Esophagus muscularis mucosa (tissue), 4 donors: Measurements from ENCODE around the gene SLC35F2. TPM values are rescaled to one million over a fixed set of nuclear protein-coding genes. Genes with fewer than 3 reads are reported as not detected.

ENCODE experiments used
- DNase-seq: peaks from one replicate; pipeline ENCODE4 v3.0.0-alpha.2; 2017; ENCODE audit errors: extremely low spot score
- H3K27ac ChIP-seq, 4 donors: fragments of 200-600 bp; sonication (generic); replicated peaks in 1 of 4; 1 replicate in 3 of 4; 2 replicates in 1 of 4; pipeline ENCODE4 v1.5.1; 2016 to 2019; ENCODE audit warnings: mild to moderate bottlenecking in 1 of 4
- H3K27me3 ChIP-seq, 4 donors: fragments of 200-600 bp; sonication (generic); one replicate each; pipeline versions ENCODE4 v1.5.1 to v1.6.0; 2016 to 2019
- H3K36me3 ChIP-seq, 4 donors: fragments of 200-600 bp; sonication (generic); one replicate each; pipeline ENCODE4 v1.5.1; 2016 to 2019
- H3K4me1 ChIP-seq, 4 donors: fragments of 200-600 bp; sonication (generic); one replicate each; pipeline ENCODE4 v1.5.1; 2016 to 2019
- H3K4me3 ChIP-seq, 4 donors: fragments of 200-600 bp; sonication (generic); 1 replicate in 2 of 4; 2 replicates in 2 of 4; pipeline ENCODE4 v1.5.1; 2016 to 2019; ENCODE audit warnings: mild to moderate bottlenecking in 4 of 4, moderate library complexity in 1 of 4
- H3K9me3 ChIP-seq, 4 donors: fragments of 200-600 bp; sonication (generic); 1 replicate in 3 of 4; 2 replicates in 1 of 4; pipeline ENCODE4 v1.5.1; 2016 to 2019
- CTCF ChIP-seq, 3 experiments: fragments of 200-600 bp in 2 of 3; fragments of 450-650 bp in 1 of 3; sonication (generic) in 2 of 3; IDR thresholded peaks; one replicate each; pipeline ENCODE4 v1.5.1; 2017 to 2019; ENCODE audit warnings: antibody characterized with exemption in 3 of 3, mild to moderate bottlenecking in 2 of 3, moderate library complexity in 1 of 3
- EP300 ChIP-seq: sonication (generic); formaldehyde crosslinking; IDR thresholded peaks from one replicate; pipeline ENCODE4 v1.6.1; 2017; ENCODE audit warnings: antibody characterized with exemption
- POLR2A ChIP-seq: fragments of 450-650 bp; IDR thresholded peaks from one replicate; pipeline ENCODE4 v1.6.1; 2017; ENCODE audit warnings: antibody characterized with exemption, moderate library complexity, mild to moderate bottlenecking, low read depth
- POLR2AphosphoS5 ChIP-seq, 2 donors: sonication (generic); formaldehyde crosslinking; IDR thresholded peaks; one replicate each; pipeline ENCODE4 v1.6.1; 2017; ENCODE audit warnings: antibody characterized with exemption in 2 of 2
- WGBS: methylation state at CpG from one replicate; pipeline ENCODE4 v1.1.5; 2018; 5-methylcytosine and 5-hydroxymethylcytosine counted together
- intact Hi-C: fragments of 100-400 bp; cut with DNase I; formaldehyde crosslinking; loops from one replicate; pipeline ENCODE4 v1.15.1; 2023
- total RNA-seq, 4 donors: library from RNA; depleted of rRNA; stranded (reverse); fragments of >200 nt; gene quantifications; one replicate each; pipeline versions ENCODE4 v1.1.0 to v1.2.1, GENCODE V29; 2016

Gene SLC35F2
- total RNA-seq, 4 donors from 2014 or later: 2.1 to 4.1 (median 3.9) TPM

DNA sequence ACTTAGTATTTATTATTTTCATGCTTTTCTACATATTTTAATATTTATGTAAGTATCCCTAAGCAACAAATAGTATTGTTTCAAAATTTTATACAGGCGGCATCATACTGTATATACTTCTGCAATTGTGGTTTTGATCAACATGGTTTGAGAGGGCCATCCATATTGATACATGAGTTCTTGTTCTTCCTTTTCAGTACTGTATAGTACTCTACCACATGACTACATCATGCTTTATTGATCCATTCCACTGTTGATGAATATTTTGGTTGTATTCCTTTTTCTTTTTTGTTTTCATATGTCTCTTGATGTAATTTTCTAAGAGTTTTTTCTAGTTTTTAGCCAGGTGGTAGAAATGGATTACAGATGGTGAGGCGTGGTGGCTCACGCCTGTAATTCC is 40.1 kb downstream of the SLC35F2 start:
- 90% methylated on average over 3 of the region's 3 CpGs for WGBS
- TF ChIP-seq POLR2A: no peak
- no peak for TF ChIP-seq CTCF (IDR thresholded peaks at IDR 0.05)
- TF ChIP-seq EP300: no peak
- TF ChIP-seq POLR2AphosphoS5 (IDR thresholded peaks at IDR 0.05): no peak
- intact Hi-C loops: no loop called here

GRCh38 chr11:107816028-107816427 is 42.6 kb downstream of the SLC35F2 start:
- Histone ChIP-seq H3K36me3 (no peaks in the 10 kb centered on the region), H3K9me3 (no peaks in the 10 kb centered on the region), H3K27me3 (no peaks in the 10 kb centered on the region), H3K27ac (no peak overlapping the region), H3K4me1 (no peaks in the 10 kb centered on the region), H3K4me3 (no peak overlapping the region)
- TF ChIP-seq POLR2AphosphoS5 (IDR thresholded peaks at IDR 0.05) (no peak), CTCF (IDR thresholded peaks at IDR 0.05) (no peak), POLR2A (no peak)
- 79% methylated on average over 2 of the region's 2 CpGs for WGBS
- no peak for DNase-seq
- intact Hi-C loops: no loop called here

More for the DNA sequence above, 40.1 kb downstream of the SLC35F2 start:
- Histone ChIP-seq H3K4me1 (no peaks in the 10 kb centered on the region), H3K27me3 (no peaks in the 10 kb centered on the region), H3K9me3 (no peaks in the 10 kb centered on the region), H3K4me3 (no peak overlapping the region), H3K27ac (no peak overlapping the region), H3K36me3 (no peaks in the 10 kb centered on the region)
- DNase-seq: no peak

DNA sequence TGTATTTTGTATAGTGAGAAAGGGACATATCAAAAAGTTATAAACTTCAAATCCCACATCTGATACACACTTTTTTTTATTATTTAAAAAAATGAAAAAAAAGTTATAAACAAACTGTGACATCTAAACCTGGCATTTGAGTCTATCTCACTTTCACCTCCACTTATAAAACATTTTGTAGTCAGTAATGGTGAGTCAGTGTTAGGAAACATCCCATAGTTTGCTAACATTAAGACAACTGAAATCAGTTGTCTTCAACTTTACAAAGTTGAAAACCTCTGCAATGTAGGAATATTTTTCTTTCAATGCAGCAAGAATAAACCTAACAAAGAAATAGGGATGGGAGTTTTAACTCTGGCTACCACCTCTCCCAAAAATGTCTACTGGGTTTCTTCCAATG is 47.7 kb downstream of the SLC35F2 start:
- Histone ChIP-seq H3K9me3 (no peaks in the 10 kb centered on the region), H3K4me1 (no peaks in the 10 kb centered on the region), H3K27ac (no peak overlapping the region), H3K27me3 (no peaks in the 10 kb centered on the region), H3K4me3 (no peak overlapping the region), H3K36me3 (no peaks in the 10 kb centered on the region)
- no peak for DNase-seq
- intact Hi-C loops: no loop called here
- no peak for TF ChIP-seq EP300
- TF ChIP-seq POLR2A: no peak
- TF ChIP-seq CTCF (IDR thresholded peaks at IDR 0.05): no peak
- TF ChIP-seq POLR2AphosphoS5 (IDR thresholded peaks at IDR 0.05): no peak

DNA sequence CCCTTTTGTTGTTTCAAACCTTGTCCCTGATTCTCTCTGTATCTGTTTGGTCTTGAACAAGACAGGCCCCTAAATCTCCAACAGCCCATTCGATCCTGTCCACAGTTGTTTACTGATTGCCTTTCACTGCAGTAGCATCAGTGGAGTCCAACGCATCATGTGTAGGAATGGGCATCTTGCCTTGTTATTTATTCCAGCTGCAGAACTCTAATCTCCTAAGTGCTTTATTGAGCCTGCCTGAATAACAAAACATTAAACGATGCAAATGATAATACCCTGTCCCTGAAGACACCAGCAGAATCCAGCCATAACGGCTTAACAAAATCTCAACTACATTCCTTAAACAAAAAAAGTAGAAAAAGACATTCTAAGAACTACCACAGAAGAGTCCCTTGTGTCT is 50.1 kb downstream of the SLC35F2 start:
- no peak for DNase-seq
- 74% methylated on average over 4 of the region's 4 CpGs for WGBS
- intact Hi-C loops: no loop called here
- no peaks in the 10 kb centered on the region for H3K36me3 ChIP-seq
- TF ChIP-seq POLR2AphosphoS5 (IDR thresholded peaks at IDR 0.05) (no peak), EP300 (no peak), CTCF (IDR thresholded peaks at IDR 0.05) (no peak), POLR2A (no peak)
- no peak overlapping the region for H3K27ac ChIP-seq
- H3K4me3 ChIP-seq: no peak overlapping the region
- H3K9me3 ChIP-seq: no peaks in the 10 kb centered on the region
- H3K27me3 ChIP-seq: no peaks in the 10 kb centered on the region
- no peaks in the 10 kb centered on the region for H3K4me1 ChIP-seq

DNA sequence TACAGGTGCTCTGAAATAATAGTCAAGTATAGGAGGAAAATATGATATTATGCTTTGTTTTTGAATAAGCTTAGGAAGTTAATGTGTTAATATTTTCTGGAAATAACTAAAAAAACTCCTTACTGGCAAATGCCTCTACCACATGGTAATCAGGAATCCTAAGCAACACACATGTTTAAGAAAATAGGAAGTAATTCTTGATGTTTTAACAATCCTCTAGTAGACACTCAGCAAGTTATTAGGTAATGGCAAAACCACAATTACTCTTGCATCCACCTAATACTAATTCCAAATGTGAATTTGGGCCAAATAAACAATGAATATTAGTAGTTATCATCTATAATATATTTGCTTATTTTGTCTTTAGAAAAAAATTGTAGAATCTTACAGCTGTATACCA is 53.6 kb downstream of the SLC35F2 start:
- DNase-seq: no peak
- no peak overlapping the region for H3K27ac ChIP-seq
- no peaks in the 10 kb centered on the region for H3K9me3 ChIP-seq
- no peaks in the 10 kb centered on the region for H3K36me3 ChIP-seq
- H3K4me1 ChIP-seq: no peaks in the 10 kb centered on the region
- TF ChIP-seq EP300 (no peak), POLR2A (no peak), CTCF (IDR thresholded peaks at IDR 0.05) (no peak), POLR2AphosphoS5 (IDR thresholded peaks at IDR 0.05) (no peak)
- no peaks in the 10 kb centered on the region for H3K27me3 ChIP-seq
- intact Hi-C loops: loop anchor here (5.0 kb wide), 1 partner anchor 52 kb away; the partner anchor contains the start of gene SLC35F2
- no peak overlapping the region for H3K4me3 ChIP-seq
